Duodenal mucosa (tissue), 2 donors: Measurements from ENCODE around the gene FMO3.

Experiments
- H3K27ac ChIP-seq: one replicate; pipeline ENCODE4 v1.7.0; 2013; ENCODE audit warnings: low read depth, low read length
- H3K27me3 ChIP-seq, 2 donors: one replicate each; pipeline ENCODE4 v1.7.0; 2013; ENCODE audit warnings: low read length in 2 of 2, control low read depth in 1 of 2; ENCODE audit not compliant: insufficient read depth in 2 of 2, control insufficient read depth in 1 of 2
- H3K36me3 ChIP-seq, 2 donors: one replicate each; pipeline ENCODE4 v1.7.0; 2013; ENCODE audit warnings: low read length in 2 of 2, control low read depth in 1 of 2; ENCODE audit not compliant: insufficient read depth in 2 of 2, control insufficient read depth in 1 of 2
- H3K4me1 ChIP-seq, 2 donors: one replicate each; pipeline ENCODE4 v1.7.0; 2013; ENCODE audit warnings: low read length in 2 of 2, control low read depth in 1 of 2; ENCODE audit not compliant: insufficient read depth in 2 of 2, control insufficient read depth in 1 of 2
- H3K4me3 ChIP-seq, 2 donors: one replicate each; pipeline ENCODE4 v1.7.0; 2013; ENCODE audit warnings: low read length in 2 of 2, low read depth in 1 of 2
- H3K9ac ChIP-seq, 2 donors: one replicate each; pipeline ENCODE4 v1.7.0; 2013; ENCODE audit warnings: low read length in 2 of 2, low read depth in 1 of 2
- H3K9me3 ChIP-seq, 2 donors: one replicate each; pipeline ENCODE4 v1.7.0; 2013; ENCODE audit warnings: low read length in 2 of 2, control low read depth in 1 of 2; ENCODE audit not compliant: control insufficient read depth in 1 of 2

FMO3 gene

DNA sequence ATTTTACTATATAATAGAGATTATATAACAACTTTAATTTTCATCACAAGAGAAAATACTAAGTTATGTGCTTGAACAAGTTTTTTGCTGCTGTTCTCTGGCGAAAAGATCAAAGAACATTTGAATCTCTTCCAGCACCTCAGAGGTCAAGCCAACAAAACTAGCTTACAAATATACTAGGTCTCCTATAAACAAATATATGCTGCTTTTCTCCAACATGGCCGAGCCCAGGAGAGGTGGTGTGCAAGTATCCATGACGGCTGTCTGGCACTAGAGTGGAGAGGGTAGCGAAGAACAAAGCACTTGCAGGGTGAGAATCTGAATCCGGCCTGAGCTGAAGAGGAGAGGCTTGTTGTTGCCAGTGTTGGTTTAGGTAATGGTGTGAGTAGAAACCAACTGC lies 7.5 kb upstream of the FMO3 start:
- H3K4me1 ChIP-seq, result peaks cover 19 to 24% of the 10 kb centered on the region in 2 donors
- H3K27me3 ChIP-seq, result no peaks in the 10 kb centered on the region
- H3K4me3 ChIP-seq, result no peak overlapping the region
- no peak overlapping the region for H3K9ac ChIP-seq
- H3K36me3 ChIP-seq, result no peaks in the 10 kb centered on the region
- H3K27ac ChIP-seq, result no peak overlapping the region
- no peaks in the 10 kb centered on the region for H3K9me3 ChIP-seq

DNA sequence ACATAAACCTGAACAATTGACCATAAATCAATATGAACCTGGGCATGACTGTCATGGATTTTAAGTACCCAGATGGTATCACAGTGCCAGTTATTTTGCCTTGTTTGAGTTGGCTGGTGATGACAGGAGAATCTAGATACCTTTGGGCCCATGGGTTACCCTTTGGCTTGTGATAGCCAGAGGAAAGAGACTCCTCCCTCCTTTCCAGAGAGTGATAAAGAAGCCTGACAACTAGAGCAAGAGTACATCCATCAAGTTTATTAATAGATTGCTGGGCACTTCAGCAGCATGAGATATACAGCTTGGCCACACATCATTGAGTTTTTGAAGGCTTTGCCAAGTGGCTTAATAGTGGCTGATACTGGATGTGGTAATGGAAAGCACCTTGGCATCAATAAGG lies 6.6 kb upstream of the FMO3 start:
- Histone ChIP-seq H3K27me3 (no peaks in the 10 kb centered on the region), H3K9me3 (no peaks in the 10 kb centered on the region), H3K9ac (no peak overlapping the region), H3K4me3 (no peak overlapping the region), H3K4me1 (peaks cover 19 to 24% of the 10 kb centered on the region in 2 donors), H3K36me3 (no peaks in the 10 kb centered on the region), H3K27ac (no peak overlapping the region)

DNA sequence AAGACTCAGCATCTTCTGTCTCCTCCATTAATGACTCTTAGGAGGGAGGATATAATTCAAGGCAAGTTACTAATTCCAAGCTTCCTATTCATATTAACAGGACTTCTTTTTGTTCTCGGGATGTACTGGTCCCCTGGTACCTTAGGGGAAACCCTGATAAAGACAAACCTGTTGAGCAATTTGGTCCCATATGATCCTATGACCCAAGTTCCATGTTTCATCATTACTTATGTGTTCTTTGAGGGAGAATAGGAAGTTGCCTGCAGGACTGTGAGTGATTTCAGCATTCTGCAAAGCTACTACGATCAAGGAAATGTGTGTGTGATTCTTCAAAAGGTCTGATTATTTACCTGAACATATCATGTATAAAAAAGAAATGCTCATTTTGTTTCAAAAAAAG lies 5.8 kb upstream of the FMO3 start:
- H3K4me1 ChIP-seq, result peaks cover 19 to 24% of the 10 kb centered on the region in 2 donors
- H3K9me3 ChIP-seq, result no peaks in the 10 kb centered on the region
- H3K36me3 ChIP-seq, result no peaks in the 10 kb centered on the region
- H3K27me3 ChIP-seq, result no peaks in the 10 kb centered on the region
- H3K4me3 ChIP-seq, result no peak overlapping the region
- H3K9ac ChIP-seq, result no peak overlapping the region
- H3K27ac ChIP-seq, result no peak overlapping the region

DNA sequence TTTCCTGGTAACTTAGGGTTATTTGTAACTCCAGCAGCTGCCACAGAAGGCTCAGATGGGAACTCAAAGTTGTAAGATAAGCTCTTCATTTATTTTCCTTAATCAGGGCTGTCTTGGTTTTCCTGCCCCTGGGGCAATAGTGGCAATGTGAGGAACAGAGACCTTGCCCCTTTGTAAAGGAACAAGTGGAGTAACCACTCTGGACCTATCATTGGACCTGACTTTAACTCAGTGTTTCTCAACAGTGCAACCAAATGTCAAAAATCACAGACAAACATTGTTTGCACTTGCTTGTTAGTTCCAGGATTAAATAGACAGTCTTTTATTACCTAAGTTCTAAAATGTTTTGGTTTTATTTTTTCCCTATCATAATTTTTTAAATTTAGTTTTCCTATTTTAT lies 2.8 kb upstream of the FMO3 start:
- peaks cover 7 to 9% of the 10 kb centered on the region in 2 donors for H3K4me1 ChIP-seq

DNA sequence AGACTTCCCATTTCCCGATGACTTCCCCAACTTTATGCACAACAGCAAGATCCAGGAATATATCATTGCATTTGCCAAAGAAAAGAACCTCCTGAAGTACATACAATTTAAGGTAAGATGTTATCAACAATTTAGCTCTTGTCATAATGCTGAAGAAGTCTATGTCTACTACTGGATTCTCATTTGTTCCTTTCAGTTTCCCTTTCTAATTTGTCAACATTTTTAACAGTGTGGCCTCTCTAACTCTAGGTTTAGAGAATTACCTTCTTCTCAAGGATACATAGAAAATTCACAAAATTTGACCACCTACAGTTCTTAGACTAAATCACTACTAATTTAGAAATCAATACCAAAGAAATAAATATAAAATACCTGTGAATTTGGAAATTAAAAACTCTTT lies 13.2 kb downstream of the FMO3 start:
- no peaks in the 10 kb centered on the region for H3K4me1 ChIP-seq
- H3K4me3 ChIP-seq, result no peak overlapping the region
- H3K36me3 ChIP-seq, result no peaks in the 10 kb centered on the region
- H3K9me3 ChIP-seq, result no peaks in the 10 kb centered on the region
- no peak overlapping the region for H3K27ac ChIP-seq
- no peak overlapping the region for H3K9ac ChIP-seq
- H3K27me3 ChIP-seq, result no peaks in the 10 kb centered on the region

More for the DNA sequence above, 2.8 kb upstream of the FMO3 start:
- Histone ChIP-seq H3K27me3 (no peaks in the 10 kb centered on the region), H3K9ac (no peak overlapping the region), H3K9me3 (no peaks in the 10 kb centered on the region), H3K36me3 (no peaks in the 10 kb centered on the region), H3K4me3 (no peak overlapping the region), H3K27ac (no peak overlapping the region)

DNA sequence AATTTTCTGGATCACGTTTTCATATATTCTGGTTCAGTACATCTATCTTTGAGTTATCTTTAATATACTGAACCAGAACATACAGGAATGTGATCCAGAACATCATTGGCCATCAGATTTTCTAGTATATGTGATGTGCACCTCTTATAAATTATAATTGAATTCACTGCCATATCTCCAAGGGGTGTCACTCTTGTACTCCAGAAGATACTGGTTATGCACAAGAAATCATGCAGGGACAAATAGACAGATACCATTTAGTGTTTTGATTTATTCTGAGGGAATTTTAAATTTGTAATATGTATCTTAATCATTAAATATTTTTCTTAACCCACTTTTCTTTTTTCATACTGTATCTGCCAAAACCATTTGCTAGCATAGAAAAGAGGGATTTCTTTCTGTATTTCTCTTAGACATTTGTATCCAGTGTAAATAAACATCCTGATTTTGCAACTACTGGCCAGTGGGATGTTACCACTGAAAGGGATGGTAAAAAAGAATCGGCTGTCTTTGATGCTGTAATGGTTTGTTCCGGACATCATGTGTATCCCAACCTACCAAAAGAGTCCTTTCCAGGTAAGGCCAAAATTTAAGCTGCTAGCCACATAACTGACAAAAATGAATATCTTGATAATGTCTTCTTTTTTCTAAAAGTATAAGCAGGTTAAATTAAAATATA lies 16.7 kb downstream of the FMO3 start:
- H3K27me3 ChIP-seq, result no peaks in the 10 kb centered on the region
- no peaks in the 10 kb centered on the region for H3K9me3 ChIP-seq
- H3K9ac ChIP-seq, result no peak overlapping the region
- H3K27ac ChIP-seq, result no peak overlapping the region
- no peaks in the 10 kb centered on the region for H3K4me1 ChIP-seq
- H3K4me3 ChIP-seq, result no peak overlapping the region
- H3K36me3 ChIP-seq, result no peaks in the 10 kb centered on the region

DNA sequence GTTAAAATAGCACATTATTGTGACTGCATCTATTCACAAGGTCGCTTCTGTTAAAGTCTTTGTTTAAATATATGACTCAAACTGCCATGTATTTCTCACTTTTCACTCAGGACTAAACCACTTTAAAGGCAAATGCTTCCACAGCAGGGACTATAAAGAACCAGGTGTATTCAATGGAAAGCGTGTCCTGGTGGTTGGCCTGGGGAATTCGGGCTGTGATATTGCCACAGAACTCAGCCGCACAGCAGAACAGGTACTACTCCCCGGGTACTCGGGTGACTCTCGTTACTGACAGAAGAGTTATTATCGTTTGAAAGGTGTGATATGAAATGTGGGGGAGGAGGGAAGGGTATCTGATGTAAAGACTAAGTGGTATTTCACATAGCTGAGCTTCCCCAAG lies 17.3 kb downstream of the FMO3 start:
- no peak overlapping the region for H3K4me3 ChIP-seq
- H3K9ac ChIP-seq, result no peak overlapping the region
- H3K4me1 ChIP-seq, result no peaks in the 10 kb centered on the region
- H3K27ac ChIP-seq, result no peak overlapping the region
- no peaks in the 10 kb centered on the region for H3K9me3 ChIP-seq
- no peaks in the 10 kb centered on the region for H3K27me3 ChIP-seq
- H3K36me3 ChIP-seq, result no peaks in the 10 kb centered on the region

DNA sequence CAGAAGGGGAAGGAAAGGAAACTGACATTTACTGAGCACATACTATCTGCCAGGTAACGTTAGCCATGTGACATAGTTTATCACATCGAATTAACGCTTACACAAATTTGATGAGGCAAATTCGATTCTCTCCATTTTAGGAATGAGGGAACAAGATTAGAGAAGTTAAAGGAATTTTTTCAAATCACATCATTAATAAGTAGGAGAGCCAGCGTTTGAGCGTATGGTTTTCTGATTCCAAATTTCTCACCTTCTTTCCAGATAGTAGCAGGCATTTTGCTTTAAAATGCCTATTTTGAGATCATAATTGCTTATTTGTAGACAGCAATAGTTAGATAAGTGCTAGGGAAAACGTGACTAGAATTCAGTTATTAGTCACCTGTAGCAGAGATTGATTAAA lies 19.3 kb downstream of the FMO3 start:
- Histone ChIP-seq H3K36me3 (no peaks in the 10 kb centered on the region), H3K9ac (no peak overlapping the region), H3K4me1 (no peaks in the 10 kb centered on the region), H3K9me3 (no peaks in the 10 kb centered on the region), H3K27me3 (no peaks in the 10 kb centered on the region), H3K4me3 (no peak overlapping the region), H3K27ac (no peak overlapping the region)

DNA sequence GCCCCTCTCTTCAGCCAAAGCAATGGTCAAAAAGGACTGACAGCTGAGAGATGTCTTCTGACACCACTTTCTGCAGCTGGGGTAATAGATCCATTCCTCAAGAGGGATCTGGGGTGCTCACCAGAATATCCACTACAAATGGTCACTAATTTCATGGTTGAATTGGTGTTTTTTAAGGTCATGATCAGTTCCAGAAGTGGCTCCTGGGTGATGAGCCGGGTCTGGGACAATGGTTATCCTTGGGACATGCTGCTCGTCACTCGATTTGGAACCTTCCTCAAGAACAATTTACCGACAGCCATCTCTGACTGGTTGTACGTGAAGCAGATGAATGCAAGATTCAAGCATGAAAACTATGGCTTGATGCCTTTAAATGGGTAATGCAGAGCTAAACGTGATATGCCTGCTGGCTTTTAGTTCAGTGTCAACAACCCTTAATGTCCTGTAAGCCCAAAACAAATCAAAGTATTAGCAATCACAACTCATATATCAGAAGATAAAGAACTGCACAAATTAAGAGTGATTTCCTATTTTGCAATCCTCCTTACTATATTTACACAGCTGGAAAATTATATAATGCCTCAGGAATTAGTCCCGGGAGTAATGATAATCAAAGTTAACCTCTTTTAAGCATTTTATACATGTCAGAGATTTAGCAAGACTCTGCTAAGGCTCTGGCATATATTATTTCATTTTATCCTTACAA lies 20.1 kb downstream of the FMO3 start:
- Histone ChIP-seq H3K4me1 (no peaks in the 10 kb centered on the region), H3K9me3 (no peaks in the 10 kb centered on the region), H3K9ac (no peak overlapping the region), H3K27me3 (no peaks in the 10 kb centered on the region), H3K27ac (no peak overlapping the region), H3K4me3 (no peak overlapping the region), H3K36me3 (no peaks in the 10 kb centered on the region)

DNA sequence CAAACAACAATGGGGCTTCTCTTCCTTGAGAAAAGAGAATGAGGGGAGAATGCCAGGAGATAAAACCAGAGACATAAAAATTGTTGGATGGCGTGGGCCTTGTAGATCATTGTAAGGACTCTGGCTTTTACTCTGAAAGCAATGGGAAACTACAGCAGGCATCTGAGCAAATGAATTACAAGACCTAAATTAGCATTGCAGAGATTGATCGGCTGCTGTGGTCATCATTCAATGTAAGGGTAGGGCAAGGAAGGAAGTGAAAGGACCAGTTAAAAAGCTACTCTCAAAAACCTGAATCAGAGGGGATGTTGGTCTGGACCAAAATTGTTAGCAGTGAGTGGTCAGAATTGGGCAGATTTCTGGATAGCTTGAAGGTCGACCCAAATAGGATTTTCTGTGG lies 21.4 kb downstream of the FMO3 start:
- H3K9me3 ChIP-seq, result no peaks in the 10 kb centered on the region
- H3K4me1 ChIP-seq, result no peaks in the 10 kb centered on the region
- no peak overlapping the region for H3K27ac ChIP-seq
- no peak overlapping the region for H3K9ac ChIP-seq
- H3K4me3 ChIP-seq, result no peak overlapping the region
- no peaks in the 10 kb centered on the region for H3K27me3 ChIP-seq
- H3K36me3 ChIP-seq, result no peaks in the 10 kb centered on the region
